PFSK-1 (cell line): ENCODE data around the gene MPIG6B.

Experiments used
- FOXP2 ChIP-seq: optimal IDR thresholded peaks from 2 replicates; pipeline ENCODE3; 2011; ENCODE audit warnings: borderline replicate concordance, control low read depth, inconsistent platforms; ENCODE audit not compliant: insufficient read depth; ENCODE audit errors: extremely low read length, extremely low read depth
- POLR2AphosphoS5 ChIP-seq: IDR thresholded peaks from 2 replicates; pipeline ENCODE4 v1.6.1; 2012; ENCODE audit warnings: low read depth, mild to moderate bottlenecking, control low read depth, low read length, moderate library complexity
- TAF1 ChIP-seq: IDR thresholded peaks from 2 replicates; pipeline ENCODE4 v1.6.1; 2012; ENCODE audit warnings: low read length, control low read depth, borderline replicate concordance; ENCODE audit not compliant: insufficient read depth

DNA sequence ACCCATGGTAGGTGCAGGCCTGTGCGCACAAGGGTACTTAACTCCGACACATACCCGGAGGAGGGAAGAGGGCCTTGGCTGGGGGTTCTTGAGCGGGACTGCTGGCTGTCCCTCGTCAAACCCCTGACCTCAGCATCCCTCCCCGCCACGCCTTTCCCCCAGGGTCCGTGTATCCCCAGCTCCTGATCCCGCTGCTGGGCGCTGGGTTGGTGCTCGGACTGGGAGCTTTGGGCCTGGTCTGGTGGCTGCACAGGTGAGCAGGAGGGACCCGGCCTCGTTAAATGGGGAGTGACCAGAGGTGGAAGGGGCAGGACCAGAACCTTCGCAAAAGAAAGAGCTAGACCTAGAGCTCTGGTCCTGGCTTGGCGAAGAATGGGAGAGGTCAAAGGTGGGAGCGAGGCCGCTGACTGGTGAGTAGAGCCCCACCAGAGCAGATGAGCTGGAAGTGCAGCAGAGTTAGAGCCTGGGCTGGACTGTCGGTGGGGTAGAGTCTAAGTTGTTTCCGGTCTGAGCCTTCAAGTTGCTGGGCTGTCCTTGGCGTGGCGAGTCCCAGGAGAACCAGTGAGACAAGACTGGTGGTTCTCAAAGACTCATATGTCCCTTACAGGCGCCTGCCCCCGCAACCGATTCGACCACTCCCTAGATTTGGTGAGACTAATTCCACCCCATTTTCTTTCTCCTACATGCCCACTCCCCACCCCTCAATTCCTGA lies 963 bp downstream of the MPIG6B start:
- TF ChIP-seq POLR2AphosphoS5 (no peak), TAF1 (no peak), FOXP2 (no peak)
